Keratinocyte (primary cell): ENCODE data around the gene ZFP14.

Experiments used
- EZH2 ChIP-seq: IDR thresholded peaks from one replicate; pipeline ENCODE4 v1.6.1; 2012; ENCODE audit warnings: inconsistent platforms, mild to moderate bottlenecking, low read length, moderate library complexity
- TF ChIP-seq, protein P1 (sequence below), 3 experiments: IDR thresholded peaks in 1 of 3; conservative IDR thresholded peaks in 1 of 3; optimal IDR thresholded peaks in 1 of 3; 2 replicates in 2 of 3; 3 replicates in 1 of 3; pipeline versions ENCODE3 to v1.5.1; 2011; ENCODE audit warnings: low read length in 3 of 3, mild to moderate bottlenecking in 3 of 3, moderate library complexity in 2 of 3, control low read depth in 1 of 3, inconsistent platforms in 1 of 3; ENCODE audit not compliant: insufficient read depth in 2 of 3; ENCODE audit errors: extremely low read depth in 1 of 3

DNA sequence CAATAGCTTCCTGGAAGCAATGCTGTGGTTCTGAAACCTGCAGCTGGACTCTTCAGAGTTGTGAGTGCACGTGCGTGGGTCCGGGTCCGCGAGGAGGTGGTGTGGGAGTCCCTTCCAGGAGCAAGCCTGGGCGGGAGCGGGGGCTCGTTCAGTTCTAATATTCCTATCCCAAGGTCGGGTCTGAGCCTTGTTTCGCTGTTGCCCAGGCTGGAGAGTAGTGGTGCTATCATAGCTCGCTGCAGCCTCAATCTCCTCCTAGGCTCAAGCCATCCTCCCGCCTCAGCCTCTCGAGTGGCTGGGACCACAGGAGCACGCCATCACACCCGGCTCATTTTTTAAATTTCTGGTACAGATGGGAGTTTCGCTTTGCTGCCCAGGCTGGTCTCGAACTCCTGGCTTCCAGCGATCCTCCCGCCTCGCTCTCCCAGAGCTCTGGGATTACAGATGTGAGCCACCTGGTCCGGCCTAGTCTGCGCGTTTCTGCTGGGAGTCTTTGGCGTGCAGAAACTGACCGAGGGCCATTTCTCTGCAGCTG lies 38.8 kb upstream of the ZFP14 start:
- TF ChIP-seq, protein P1, sequence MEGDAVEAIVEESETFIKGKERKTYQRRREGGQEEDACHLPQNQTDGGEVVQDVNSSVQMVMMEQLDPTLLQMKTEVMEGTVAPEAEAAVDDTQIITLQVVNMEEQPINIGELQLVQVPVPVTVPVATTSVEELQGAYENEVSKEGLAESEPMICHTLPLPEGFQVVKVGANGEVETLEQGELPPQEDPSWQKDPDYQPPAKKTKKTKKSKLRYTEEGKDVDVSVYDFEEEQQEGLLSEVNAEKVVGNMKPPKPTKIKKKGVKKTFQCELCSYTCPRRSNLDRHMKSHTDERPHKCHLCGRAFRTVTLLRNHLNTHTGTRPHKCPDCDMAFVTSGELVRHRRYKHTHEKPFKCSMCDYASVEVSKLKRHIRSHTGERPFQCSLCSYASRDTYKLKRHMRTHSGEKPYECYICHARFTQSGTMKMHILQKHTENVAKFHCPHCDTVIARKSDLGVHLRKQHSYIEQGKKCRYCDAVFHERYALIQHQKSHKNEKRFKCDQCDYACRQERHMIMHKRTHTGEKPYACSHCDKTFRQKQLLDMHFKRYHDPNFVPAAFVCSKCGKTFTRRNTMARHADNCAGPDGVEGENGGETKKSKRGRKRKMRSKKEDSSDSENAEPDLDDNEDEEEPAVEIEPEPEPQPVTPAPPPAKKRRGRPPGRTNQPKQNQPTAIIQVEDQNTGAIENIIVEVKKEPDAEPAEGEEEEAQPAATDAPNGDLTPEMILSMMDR (optimal IDR thresholded peaks at IDR 0.05 in 1 of 3, IDR thresholded peaks at IDR 0.05 in 1 of 3, conservative IDR thresholded peaks at IDR 0.05 in 1 of 3; ENCODE audit: extremely low read depth in 1 of 3, insufficient read depth in 2 of 3, low read length in 3 of 3) = no peak
- TF ChIP-seq EZH2 = no peak
